VCaP (cell line): Measurements from ENCODE around the gene FHL1.

Experiments used
- H3K27ac ChIP-seq: fragments of 450-650 bp; 2 replicates; pipeline ENCODE4 v1.5.1; 2017
- TF ChIP-seq, protein P1 (sequence below): fragments of 450-650 bp; conservative IDR thresholded peaks from 2 replicates; pipeline ENCODE4 v1.5.1; 2017; ENCODE audit warnings: mild to moderate bottlenecking, moderate library complexity

FHL1 gene

GRCh38 chrX:136115126-136115903, 32.0 kb upstream of the FHL1 start:
- no peak overlapping the region for H3K27ac ChIP-seq
- TF ChIP-seq, protein P1, sequence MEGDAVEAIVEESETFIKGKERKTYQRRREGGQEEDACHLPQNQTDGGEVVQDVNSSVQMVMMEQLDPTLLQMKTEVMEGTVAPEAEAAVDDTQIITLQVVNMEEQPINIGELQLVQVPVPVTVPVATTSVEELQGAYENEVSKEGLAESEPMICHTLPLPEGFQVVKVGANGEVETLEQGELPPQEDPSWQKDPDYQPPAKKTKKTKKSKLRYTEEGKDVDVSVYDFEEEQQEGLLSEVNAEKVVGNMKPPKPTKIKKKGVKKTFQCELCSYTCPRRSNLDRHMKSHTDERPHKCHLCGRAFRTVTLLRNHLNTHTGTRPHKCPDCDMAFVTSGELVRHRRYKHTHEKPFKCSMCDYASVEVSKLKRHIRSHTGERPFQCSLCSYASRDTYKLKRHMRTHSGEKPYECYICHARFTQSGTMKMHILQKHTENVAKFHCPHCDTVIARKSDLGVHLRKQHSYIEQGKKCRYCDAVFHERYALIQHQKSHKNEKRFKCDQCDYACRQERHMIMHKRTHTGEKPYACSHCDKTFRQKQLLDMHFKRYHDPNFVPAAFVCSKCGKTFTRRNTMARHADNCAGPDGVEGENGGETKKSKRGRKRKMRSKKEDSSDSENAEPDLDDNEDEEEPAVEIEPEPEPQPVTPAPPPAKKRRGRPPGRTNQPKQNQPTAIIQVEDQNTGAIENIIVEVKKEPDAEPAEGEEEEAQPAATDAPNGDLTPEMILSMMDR: no peak

- no peak overlapping the region for H3K27ac ChIP-seq
These were observed 31.4 kb upstream of the FHL1 start for GRCh38 chrX:136115904-136116297.

DNA sequence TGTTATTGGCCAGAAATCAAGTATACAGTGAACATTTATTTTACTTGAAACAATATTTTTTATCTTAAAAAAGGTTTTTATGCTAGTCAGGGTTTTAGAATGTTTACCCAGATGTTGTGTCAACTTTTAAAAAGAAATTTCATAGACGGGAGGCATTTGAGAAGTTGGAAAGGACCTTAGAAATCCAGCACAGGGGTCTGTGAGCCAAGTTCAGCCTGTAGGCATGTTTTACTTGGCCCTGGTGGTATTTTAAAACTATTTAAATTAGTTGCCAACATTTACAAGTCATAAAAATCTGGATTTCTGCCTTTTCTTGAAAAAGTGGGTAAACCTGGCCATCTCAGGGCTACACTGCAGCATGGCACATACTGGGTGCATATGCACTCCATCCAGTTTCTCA, 25.5 kb upstream of the FHL1 start:
- TF ChIP-seq, protein P1: no peak
- no peak overlapping the region for H3K27ac ChIP-seq

More at GRCh38 chrX:136115904-136116297, 31.4 kb upstream of the FHL1 start:
- TF ChIP-seq, protein P1: no peak

GRCh38 chrX:136122207-136122606, 25.1 kb upstream of the FHL1 start:
- no peak overlapping the region for H3K27ac ChIP-seq
- TF ChIP-seq, protein P1: no peak

- no peak overlapping the region for H3K27ac ChIP-seq
- TF ChIP-seq, protein P1: no peak
These were observed 22.2 kb upstream of the FHL1 start for GRCh38 chrX:136125106-136125505.

- TF ChIP-seq, protein P1: no peak
- no peak overlapping the region for H3K27ac ChIP-seq
These were observed 21.0 kb upstream of the FHL1 start for GRCh38 chrX:136126371-136126770.

- no peak overlapping the region for H3K27ac ChIP-seq
- TF ChIP-seq, protein P1: no peak
These were observed 20.4 kb upstream of the FHL1 start for GRCh38 chrX:136126872-136127406.
